HG03103 (cell line): ENCODE measurements around the gene MAP2K5.

Experiments
- ATAC-seq: cut with Tn5 transposase; IDR thresholded peaks from one replicate; pipeline ENCODE4 v1.9.1; 2021; ENCODE audit warnings: low read depth; ENCODE audit not compliant: unreplicated experiment

MAP2K5 gene

DNA sequence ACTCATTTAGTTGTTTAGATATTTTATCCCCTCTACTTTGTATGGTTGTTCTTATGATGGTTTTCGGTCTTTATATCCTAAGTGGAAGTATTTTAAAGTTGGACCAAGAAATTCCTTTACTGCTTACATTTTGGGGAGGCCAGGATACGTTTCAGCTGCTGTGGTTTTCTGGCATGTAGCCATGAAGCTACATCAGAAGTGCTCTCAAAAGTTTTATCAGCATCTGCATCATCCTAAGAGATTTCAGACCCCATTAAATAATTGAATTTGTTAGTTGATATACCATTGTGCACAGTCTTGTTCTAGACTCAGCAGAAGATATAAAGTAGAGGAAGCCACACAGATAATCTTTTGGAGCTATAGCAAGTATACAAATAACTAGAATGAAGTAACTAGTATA is 232.7 kb downstream of the MAP2K5 start:
- no peak for ATAC-seq

DNA sequence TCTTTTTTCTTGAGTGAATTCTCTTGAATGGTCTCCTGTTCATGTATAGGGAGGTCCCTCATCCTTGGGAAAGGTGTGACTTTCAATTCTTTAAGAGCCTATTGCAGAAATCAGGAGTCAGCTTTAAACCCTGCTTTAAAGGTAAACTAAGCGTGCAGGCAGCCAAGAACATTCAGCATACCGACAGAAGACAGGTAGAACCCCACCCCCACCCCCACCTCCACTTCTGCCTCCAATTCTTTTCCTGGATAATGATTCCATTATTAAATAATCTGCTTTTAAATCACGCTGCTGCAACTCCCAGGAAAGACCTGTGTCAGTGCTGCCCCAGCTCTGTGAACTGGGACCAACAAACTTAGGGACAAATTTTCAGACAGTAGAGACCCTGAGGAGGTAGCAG is 233.5 kb downstream of the MAP2K5 start:
- ATAC-seq = no peak

DNA sequence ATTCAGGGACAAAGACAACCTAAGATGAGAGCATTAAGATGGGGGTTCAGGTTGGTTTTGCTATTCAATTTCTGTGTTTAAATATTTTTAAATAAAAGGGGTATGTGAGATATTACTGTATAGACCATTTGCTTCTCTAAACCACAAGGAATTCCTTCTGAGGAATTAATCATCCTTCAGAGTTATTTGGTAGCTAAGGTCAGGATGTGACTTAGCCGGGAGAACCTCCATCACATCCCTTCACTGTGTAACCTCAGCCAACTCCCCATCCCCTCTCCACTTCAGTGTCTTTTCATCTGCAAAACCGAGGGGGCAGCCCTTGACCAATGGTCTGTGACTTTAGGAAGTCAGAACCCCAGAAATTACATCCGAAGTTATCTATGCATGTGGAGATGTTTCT is 234.1 kb downstream of the MAP2K5 start:
- no peak for ATAC-seq

DNA sequence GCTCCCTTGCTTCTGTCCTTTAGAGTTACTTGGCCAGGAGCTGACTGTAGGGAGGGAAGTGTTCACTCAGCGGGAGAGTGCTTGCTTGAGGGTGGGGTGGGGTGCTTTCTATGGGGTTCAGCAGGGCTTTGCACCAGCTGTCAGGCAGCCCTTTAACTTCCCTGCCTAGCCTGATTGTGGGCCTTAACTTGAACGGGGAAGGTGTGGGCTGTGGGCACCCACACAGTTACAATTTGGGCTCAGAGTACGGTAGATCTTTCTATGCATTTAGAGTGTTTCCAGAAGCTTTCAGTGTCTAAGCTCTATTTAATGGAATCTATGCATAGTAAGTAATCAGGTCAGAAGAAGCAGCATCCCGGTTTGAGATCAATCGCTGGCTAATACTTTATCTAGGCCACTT is 234.6 kb downstream of the MAP2K5 start:
- no peak for ATAC-seq

DNA sequence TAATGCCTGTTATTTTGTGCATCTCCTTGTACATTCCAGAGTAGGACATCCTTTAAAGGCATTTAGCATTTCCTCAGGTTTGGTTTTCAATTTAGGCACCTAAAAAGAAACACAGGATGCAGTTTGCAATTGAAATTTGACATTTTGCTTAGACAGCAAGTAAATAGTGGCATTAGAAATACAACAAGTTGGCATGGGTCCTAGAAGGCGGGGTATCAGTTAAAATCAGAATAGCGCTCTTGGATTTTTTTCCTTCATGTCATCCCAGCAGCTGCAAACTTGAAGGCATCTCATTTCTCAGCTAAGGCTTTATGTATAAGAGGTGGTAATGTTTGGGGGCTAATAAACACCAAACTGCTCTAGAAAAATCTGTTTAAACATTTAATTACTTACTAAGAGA is 235.3 kb downstream of the MAP2K5 start:
- ATAC-seq = no peak

DNA sequence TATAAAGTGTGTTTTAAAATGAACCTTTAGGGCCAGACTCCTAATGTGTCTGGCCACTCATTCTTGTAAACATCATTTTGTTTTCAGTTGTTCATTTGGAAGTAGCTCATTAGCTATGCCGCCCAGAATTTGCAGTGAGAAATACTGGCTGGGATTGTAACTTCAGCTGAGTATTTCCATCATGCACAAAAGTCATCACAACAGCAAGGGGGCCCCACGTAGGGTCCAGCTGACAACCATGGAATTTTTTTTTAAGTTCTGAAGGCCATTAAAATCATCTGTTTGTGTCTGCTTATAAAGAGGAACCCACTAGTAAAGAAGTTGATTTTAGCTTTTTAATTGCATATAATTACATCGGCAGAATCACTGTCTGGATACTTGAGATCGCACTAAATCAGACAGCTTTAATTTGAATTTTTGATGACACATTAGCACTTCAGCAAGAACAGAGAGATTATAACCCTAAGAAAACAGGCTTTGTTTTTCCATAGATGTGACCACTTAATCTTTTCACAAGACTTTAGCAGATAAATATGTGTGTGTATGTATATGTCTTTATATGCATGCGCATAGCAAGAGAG is 236.6 kb downstream of the MAP2K5 start:
- no peak for ATAC-seq

DNA sequence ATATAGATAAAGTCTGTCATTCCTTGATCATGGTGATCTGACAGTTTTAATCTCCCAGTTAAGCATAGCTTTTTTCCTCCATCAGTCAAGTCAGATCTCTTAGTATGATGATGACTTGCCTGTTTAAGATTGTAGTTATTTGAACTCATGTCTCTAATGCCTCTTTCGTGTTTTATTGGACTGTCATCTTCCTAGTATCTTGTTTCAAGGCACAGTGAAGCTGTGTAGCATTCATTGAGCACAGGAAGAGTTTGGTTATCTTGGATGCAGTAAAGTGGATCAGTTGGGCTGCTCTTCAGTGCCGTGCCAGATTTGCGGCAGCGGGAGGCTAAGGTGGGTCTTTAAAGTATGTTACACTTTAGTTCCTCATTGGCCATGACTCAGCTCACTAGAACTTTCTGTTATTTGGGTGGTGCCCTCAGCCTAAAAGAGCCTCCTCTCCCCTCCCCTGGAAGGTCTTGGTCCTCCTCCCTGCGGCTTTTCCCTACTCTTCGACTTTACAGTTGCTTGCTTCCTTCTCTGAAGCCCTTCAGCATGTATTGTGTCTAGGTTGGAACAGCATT is 237.1 kb downstream of the MAP2K5 start:
- no peak for ATAC-seq

DNA sequence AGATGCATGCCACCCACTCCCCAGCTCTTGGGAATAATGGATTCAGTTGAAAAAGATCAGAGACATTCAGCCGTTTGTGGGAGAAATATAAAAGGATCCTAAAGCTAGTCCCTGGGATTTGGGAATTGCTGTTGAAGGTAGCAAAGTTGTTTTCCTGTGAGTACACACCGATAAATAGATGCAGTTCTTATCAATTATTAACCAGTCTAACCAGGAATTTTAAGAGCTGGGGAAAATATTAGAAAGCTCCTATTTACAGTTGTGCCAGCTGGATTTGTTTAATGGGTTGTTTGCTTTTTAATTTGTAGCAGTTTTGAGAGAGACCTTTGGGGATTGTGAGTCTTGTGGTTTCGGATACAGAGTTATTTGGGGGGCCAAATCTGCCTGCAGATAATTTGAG is 238.6 kb downstream of the MAP2K5 start:
- ATAC-seq = no peak

DNA sequence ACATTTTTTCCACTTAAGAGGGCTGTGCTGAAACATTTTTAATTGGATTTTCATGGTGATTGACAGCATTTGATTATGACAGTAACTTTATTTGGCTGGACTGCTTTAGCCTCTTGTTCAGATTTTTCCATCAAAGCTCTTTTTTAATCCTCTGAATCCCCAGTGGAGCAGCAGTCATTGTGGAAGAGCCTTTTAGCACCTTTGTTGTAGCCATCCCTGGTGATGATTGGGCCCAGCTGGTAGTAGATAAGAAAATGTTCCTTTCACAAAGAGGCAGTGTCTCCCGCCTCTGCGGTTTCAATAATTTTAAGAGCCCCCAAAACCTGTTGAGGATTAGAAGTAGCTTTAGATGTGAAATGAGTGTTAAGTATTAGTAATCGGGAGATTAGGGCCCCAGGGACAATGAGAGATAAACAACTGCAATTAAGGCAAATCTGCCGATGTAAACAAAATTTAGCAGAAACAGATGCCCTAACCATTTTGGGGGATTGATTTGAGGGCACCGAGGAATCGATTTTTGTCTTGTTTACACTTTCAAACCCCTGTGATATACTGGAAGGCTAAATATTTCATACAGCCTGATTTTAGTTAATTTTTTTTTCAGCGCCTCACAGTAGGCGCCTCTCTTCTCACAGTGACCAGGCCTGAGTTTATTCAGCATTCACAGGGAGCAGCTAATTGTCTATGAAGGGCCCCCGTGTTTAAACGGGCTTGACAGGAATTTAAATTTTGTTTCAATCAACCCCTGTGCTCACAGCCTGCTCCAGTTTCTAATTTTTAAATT is 239.6 kb downstream of the MAP2K5 start:
- ATAC-seq = no peak

DNA sequence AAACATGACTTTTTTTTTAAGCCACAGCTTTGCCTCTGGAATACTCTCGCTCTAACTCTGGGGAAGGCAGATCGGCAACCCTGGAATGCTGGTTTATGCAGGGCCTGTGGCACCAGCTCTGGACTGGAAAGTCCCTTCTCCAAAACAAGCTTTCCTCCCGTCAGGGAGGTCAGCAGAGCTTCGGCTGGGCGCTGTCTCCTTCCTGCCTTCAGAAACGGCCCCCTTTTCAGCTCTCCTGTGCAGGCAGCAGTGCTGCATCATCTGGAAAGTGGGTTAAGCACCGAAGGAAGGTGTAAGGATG is 240.1 kb downstream of the MAP2K5 start:
- no peak for ATAC-seq

DNA sequence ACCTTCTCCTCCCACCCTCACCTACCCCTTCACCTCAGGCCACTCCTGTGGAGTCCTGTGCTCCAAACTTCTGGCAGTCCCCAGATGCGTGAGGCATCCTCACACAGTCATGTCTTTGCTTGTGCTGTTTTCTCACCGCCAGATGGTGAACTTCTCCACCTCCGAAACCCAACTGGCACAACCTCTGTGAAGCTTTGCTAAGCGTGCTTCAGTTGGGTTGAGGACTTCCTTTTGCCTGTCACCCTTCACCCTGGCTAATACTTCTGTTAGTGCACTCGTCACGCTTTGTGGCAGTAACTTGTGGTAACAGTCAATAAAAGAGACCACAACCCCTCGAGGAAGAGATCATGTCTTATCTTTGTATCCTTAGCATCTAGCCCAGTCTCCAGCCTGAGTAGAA is 240.8 kb downstream of the MAP2K5 start:
- ATAC-seq = peak; percentile 40

DNA sequence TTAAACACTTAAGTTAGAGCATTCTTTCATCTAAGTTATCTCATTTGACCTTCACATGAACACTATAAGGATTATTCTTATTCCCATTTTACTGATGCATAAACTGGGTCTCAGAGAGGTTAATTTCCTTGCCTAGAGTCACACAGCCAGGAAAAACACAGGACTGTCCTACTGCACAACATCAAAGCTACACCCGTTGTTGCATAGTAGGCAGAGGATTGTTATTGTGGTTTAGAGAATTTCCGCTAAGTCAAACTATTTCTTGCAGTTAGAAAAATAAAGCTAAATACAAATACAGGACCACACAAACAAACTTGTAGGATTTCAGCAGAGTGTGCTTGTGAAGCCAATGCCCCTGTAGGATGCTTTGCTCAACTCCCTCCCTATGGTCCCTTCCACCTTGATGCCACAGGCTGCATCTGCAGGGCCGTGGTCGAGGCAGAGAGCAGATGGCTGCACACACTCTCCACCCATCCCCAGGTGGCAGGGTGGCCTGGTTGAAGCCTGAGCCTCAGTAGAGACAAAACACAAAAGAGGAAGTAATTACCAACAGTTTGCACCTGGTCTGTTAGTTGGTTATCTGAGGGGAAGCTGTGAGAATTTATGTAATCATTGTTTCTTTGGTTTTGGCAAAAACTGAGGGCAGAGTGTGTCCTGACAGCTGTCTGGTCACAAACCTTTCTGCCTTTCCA is 241.7 kb downstream of the MAP2K5 start:
- ATAC-seq = peak; percentile 83

DNA sequence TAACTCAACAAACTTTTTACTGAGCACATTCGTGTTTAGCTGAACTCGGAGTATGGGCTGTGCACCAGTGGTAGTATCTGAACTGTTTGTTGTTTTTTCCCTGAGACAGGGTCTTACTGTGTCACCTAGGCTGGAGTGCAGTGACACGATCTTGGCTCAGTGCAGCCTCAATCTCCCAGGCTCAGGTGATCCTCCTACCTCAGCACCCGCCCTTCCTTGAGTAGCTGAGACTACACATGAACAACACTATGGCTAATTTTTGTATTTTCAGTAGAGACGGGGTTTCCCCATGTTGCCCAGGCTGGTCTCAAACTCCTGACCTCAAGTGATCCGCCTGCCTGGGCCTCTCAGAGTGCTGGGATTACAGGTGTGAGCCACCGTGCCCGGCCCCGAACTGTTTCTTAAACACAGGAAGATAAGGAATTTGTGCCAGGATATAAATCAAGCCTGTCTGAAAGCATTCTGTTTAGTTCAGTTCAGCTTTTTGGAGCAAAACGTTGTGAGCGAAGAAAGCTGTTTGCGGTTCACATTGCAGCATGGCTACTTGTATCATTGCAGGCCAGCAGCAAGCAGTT is 242.4 kb downstream of the MAP2K5 start:
- ATAC-seq = peak; percentile 21

DNA sequence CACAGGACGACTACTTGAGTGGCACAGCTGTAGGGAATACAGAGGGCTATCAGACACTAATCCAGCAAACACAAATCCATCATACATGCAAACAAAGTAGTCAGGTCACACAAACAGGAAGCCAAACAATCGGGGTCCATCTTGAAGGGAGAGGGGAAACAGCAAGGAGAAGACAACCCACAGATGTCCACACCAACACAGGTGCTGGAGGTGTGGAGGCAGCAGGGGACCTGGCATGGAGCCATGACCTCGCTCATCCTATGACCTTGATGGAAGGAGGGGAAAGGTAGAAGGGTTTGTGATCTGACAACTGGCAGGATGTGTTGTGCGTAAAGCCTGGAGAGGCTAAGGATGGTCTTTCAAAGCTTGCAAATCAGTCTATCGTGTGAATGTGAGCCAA is 242.9 kb downstream of the MAP2K5 start:
- no peak for ATAC-seq

DNA sequence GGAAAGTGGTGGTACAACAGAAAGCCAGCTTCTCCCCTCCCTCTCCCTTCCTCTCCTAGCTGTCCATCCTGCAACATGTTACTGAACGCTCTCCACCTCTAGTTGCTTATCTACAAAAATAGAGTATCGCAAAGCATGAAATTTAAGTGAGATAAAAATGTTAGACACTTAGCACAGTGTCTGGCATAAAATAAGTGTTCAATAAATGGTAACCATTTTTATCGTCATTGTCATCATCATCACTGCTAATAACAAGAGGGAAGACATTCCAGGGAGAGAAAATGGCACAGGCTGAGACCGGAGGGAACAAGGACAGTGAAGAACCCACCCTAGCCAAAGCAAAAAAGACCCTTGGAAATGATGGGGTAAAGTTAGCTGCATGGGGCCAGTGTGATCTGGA is 244.1 kb downstream of the MAP2K5 start:
- no peak for ATAC-seq

DNA sequence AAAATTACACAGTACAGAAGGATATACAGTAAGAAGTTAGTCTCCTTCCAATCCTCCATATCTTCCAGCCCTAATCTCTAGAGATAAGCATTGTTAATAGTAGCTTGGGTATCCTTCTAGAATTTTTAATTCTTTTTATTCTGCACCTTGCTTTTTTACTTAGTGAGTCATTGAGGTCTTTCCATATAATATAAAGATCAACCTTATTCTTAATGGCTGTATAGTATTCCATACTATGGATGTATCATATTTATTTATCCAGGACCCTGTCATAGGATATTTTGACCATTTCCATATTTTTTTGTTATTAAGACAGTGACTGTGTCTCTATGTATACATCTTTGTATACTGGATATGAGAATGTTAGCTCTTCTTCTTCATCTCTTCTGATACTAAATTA is 246.5 kb downstream of the MAP2K5 start:
- no peak for ATAC-seq

DNA sequence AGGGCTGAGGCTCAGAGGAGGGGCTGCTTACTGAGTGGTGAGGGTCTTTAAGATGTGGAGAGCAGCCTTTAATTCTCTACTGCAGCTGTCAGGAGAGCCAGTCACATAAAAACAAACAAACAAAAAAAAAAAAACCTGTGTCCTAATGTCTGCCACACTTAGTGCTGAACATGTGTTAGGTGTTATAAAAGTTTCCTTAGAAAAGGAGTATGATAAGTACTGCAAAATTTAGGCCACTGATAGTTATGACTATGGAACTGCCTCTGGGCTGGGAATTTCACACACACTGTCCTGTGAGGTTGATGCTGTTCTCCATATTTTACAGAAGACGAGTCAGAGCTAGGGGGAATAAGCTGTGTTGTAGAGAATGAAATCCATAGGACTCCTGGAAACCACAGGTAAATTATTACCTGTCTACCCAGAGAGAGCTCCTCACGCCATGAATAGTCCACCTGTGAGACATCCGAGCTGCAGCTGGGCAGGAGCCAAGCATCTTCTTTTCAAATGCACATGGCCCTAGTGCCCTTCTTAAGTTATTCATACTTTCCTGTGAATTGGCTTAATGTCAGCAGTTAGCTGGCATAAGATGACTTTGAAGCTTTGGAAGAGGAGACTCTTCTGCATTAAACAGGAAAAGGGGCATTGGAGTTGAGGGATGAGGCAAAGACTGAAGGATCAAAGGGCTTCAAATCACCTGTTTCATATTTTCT is 248.3 kb downstream of the MAP2K5 start:
- no peak for ATAC-seq

DNA sequence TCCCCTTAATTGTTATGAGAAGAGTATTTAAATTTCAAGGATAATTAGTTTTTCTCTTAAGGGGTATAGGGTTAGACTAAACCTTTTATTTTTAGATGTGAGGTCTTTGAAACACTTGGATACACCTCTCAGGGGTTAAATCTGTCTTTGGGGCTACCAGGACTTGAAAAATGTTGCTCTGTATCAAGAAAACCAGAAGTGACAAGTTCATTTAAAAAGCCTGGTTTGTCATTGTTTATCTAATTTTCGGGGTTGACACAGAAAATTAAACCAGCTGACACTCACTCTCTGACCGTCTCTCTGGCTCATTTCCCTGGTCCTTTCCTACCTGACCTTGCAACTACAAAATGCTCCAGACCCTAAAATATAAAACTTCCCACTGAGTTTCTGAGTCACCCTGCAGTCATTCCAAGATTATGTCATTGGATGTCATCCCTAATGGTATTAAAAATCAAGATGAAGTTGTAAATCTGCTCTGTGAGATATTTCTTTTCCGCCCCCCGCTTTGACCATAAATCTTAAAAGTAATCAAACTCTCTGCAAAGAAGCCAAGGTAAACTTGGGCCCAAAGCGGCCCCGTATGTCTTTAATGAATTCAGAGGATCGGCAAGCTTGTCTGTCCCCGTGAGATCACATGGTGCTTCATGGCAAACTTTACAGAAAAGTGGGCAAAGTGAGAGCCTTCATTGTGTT is 249.9 kb downstream of the MAP2K5 start:
- no peak for ATAC-seq

DNA sequence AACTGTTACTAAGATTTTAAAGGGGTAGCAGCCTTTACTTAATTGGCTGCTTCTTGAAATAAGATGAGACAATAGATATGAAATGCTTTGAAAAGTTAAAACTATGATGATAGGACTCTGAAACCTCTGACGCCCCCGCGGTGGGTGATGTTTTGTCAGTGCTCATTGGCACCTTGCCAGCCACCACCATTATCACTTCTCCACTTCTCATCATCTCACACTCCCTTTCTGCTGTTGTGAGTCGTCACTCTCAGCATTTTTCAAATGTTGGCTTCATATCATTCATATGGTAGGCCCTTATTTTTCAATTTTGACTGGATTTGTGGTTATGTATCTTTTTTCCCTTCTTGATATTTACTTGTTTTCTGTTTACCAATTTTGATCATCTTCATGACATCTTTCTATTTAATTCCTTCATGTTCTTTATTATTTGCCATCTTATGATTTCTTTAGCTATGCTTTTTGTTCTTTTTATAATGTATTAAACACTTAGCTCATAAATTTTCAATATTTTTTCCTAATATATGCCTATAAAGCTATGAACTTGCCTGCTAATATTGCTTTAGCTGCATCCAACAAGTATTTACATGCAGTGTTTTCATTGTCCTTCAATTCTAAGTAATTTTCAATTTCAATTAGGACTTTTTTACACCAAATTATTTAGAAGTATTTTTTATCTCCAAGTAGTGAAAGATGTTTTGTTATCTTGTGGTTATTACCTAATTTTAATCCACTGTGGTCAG is 252.5 kb downstream of the MAP2K5 start:
- no peak for ATAC-seq
